ENCODE measurements around the gene ASCL4.

ASCL4 gene

DNA sequence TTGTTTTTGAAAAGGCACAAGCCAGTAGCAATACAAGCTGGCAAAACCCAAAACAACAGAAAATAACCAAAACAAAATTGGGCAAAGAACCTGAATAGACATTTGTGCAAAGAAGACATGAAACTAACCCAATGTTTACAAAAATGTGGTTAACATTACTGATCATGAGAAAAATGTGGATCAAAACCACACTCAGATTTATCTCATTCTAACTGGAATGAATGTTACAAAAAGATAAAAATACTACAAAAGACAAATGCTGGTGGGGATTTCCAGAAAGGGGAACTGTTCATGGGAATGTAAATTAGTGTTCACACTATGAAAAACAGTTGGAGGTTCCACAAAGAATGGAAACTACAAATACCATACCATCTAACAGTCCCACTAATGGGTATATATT is 26.6 kb downstream of the ASCL4 start:
- H3K9me3 ChIP-seq (ENCODE audit: control extremely low read depth in 1 of 5, control insufficient read depth in 4 of 5, insufficient read depth in 2 of 5, low read depth in 1 of 5, low read length in 4 of 5): peaks cover 0 to 2% (median 0%) of the 10 kb centered on the region in 5 experiments
- POLR2A ChIA-PET: no interaction called here
- H3K4me1 ChIP-seq (ENCODE audit: control extremely low read depth in 1 of 4, control insufficient read depth in 4 of 4, insufficient read depth in 4 of 4, low read length in 3 of 4): no peaks in the 10 kb centered on the region
- no peak overlapping the region for H3K4me3 ChIP-seq (ENCODE audit: control insufficient read depth in 1 of 7, extremely low read depth in 1 of 7, insufficient read depth in 4 of 7, low read depth in 2 of 7, low read length in 6 of 7)
- no peaks in the 10 kb centered on the region for H3K36me3 ChIP-seq (ENCODE audit: control insufficient read depth in 4 of 4, insufficient read depth in 4 of 4, low read length in 3 of 4)
- CTCF ChIA-PET: no interaction called here
- H3K27ac ChIP-seq (ENCODE audit: insufficient read depth in 1 of 2, low read depth in 1 of 2, low read length in 2 of 2, poor library complexity in 1 of 2, severe bottlenecking in 2 of 2): no peak overlapping the region
- peak; percentile 26 to 65 (median 55) for DNase-seq
- peaks cover 0 to 2% (median 0%) of the 10 kb centered on the region in 5 experiments for H3K27me3 ChIP-seq (replicated peaks in 2 of 5; ENCODE audit: control insufficient read depth in 4 of 5, insufficient read depth in 5 of 5, low read length in 4 of 5)

DNA sequence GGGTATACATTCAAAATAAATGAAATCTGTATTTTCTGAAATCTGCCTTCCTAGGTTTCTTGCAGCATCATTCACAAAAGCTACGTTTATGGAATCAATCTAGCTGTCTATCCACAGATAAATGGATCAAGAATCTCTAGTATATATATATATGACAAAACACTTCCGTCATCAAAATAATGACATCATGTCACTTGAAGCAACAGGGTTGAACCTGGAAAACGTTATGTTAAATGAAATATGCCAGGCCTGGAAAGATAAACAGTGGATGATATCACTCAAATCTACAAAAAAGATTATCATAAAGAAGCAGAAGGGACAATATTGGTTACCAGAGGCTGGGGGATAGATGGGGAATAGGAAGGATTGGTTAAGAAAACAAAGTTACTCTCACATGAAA is 28.6 kb downstream of the ASCL4 start:
- H3K27ac ChIP-seq (ENCODE audit: insufficient read depth in 1 of 2, low read depth in 1 of 2, low read length in 2 of 2, poor library complexity in 1 of 2, severe bottlenecking in 2 of 2): no peak overlapping the region
- no peak overlapping the region for H3K4me3 ChIP-seq (ENCODE audit: control insufficient read depth in 1 of 7, extremely low read depth in 1 of 7, insufficient read depth in 4 of 7, low read depth in 2 of 7, low read length in 6 of 7)
- no CpG with 5 or more reads among the region's 3 CpGs for WGBS (ENCODE audit: insufficient coverage)
- no peaks in the 10 kb centered on the region for H3K36me3 ChIP-seq (ENCODE audit: control insufficient read depth in 4 of 4, insufficient read depth in 4 of 4, low read length in 3 of 4)
- H3K27me3 ChIP-seq (replicated peaks in 2 of 5; ENCODE audit: control insufficient read depth in 4 of 5, insufficient read depth in 5 of 5, low read length in 4 of 5): no peaks in the 10 kb centered on the region
- no peak for DNase-seq
- CTCF ChIA-PET: interaction anchor here (1.0 kb wide), 1 partner anchor 9 kb away, joined by 3 read pairs; no protein-coding TSS in a partner anchor
- no peaks in the 10 kb centered on the region for H3K4me1 ChIP-seq (ENCODE audit: control extremely low read depth in 1 of 4, control insufficient read depth in 4 of 4, insufficient read depth in 4 of 4, low read length in 3 of 4)
- no peaks in the 10 kb centered on the region for H3K9me3 ChIP-seq (ENCODE audit: control extremely low read depth in 1 of 5, control insufficient read depth in 4 of 5, insufficient read depth in 2 of 5, low read depth in 1 of 5, low read length in 4 of 5)
- POLR2A ChIA-PET: no interaction called here

DNA sequence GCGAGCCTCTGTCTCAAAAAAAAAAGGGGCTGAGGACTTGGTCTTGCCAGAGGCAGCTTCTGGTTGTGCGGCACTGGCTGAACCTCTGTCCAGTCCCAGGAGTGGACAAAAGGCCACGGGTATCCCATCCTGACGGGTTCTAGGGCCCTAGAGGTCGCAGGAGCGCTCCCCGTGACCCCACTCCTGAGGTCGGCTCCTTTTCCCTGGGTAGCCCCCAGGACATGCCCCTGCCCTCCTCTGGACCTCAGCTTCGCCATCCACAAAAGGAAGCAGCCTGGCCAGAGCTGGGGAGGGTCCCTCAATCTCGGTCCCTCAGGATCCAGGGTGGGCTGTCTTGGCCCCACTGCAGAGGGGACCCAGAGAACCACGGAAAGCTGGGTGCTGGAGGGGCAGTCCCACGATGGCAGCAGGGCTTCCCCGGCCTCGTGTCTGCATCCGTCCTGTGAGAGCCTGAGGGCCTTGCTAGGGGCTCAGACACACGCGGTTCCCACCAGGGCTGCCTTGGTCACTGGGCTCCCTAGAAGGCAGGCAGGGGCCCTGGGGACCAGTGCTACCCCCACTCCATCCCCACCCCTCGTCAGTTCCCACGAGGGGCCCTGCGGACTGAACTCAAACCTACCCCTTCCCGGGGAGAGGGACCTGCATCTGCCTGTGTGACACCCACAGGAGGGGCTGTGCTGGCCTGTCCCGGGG is 31.1 kb downstream of the ASCL4 start:
- 97% methylated on average over 17 of the region's 22 CpGs for WGBS (ENCODE audit: insufficient coverage)
- ChIA-PET POLR2A (no interaction called here), CTCF (no interaction called here)
- H3K4me3 ChIP-seq (ENCODE audit: control insufficient read depth in 1 of 7, extremely low read depth in 1 of 7, insufficient read depth in 4 of 7, low read depth in 2 of 7, low read length in 6 of 7): no peak overlapping the region
- H3K27ac ChIP-seq (ENCODE audit: insufficient read depth in 1 of 2, low read depth in 1 of 2, low read length in 2 of 2, poor library complexity in 1 of 2, severe bottlenecking in 2 of 2): no peak overlapping the region
- no peaks in the 10 kb centered on the region for H3K9me3 ChIP-seq (ENCODE audit: control extremely low read depth in 1 of 5, control insufficient read depth in 4 of 5, insufficient read depth in 2 of 5, low read depth in 1 of 5, low read length in 4 of 5)
- no peaks in the 10 kb centered on the region for H3K4me1 ChIP-seq (ENCODE audit: control extremely low read depth in 1 of 4, control insufficient read depth in 4 of 4, insufficient read depth in 4 of 4, low read length in 3 of 4)
- no peak for DNase-seq
- no peaks in the 10 kb centered on the region for H3K36me3 ChIP-seq (ENCODE audit: control insufficient read depth in 4 of 4, insufficient read depth in 4 of 4, low read length in 3 of 4)
- H3K27me3 ChIP-seq (replicated peaks in 2 of 5; ENCODE audit: control insufficient read depth in 4 of 5, insufficient read depth in 5 of 5, low read length in 4 of 5): no peaks in the 10 kb centered on the region

DNA sequence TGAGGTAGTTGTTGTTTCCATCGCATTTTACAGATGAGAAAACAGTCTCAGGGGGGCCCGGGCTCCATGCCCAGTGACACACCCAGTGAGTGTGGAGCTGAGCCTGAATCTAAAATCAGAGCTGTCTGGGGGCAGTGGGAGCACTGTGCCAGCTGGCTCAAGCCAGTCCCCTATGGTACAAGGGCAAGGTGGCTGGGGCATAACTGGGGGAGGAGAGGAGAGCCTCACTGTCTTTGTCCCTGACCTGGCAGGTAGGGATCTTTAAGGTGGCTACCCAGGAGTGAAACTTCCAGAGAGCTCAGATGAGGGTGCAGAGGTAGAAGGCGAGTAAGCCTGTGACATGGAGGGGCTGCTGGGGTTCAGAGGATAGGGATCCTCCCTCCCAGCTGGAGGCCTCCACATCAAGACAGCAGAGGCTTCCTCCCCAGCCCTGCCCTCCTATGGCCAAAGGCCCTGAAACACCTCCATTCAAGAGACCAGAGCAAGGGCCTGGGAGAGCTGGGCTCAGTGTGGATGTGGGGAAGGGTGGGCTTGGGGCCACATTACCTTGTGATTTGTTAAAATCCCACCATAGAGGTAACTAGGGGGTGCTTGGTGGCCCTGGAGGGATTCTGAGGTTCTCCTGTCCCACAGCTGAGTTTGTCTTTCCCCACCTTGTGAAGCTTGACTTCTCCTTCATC is 33.1 kb downstream of the ASCL4 start:
- no peaks in the 10 kb centered on the region for H3K4me1 ChIP-seq (ENCODE audit: control extremely low read depth in 1 of 4, control insufficient read depth in 4 of 4, insufficient read depth in 4 of 4, low read length in 3 of 4)
- no peaks in the 10 kb centered on the region for H3K9me3 ChIP-seq (ENCODE audit: control extremely low read depth in 1 of 5, control insufficient read depth in 4 of 5, insufficient read depth in 2 of 5, low read depth in 1 of 5, low read length in 4 of 5)
- 51% methylated on average over 3 of the region's 3 CpGs for WGBS (ENCODE audit: insufficient coverage)
- H3K27me3 ChIP-seq (replicated peaks in 2 of 5; ENCODE audit: control insufficient read depth in 4 of 5, insufficient read depth in 5 of 5, low read length in 4 of 5): peaks cover 0 to 2% (median 0%) of the 10 kb centered on the region in 5 experiments
- no peak overlapping the region for H3K4me3 ChIP-seq (ENCODE audit: control insufficient read depth in 1 of 7, extremely low read depth in 1 of 7, insufficient read depth in 4 of 7, low read depth in 2 of 7, low read length in 6 of 7)
- H3K36me3 ChIP-seq (ENCODE audit: control insufficient read depth in 4 of 4, insufficient read depth in 4 of 4, low read length in 3 of 4): no peaks in the 10 kb centered on the region
- DNase-seq: no peak
- POLR2A ChIA-PET: no interaction called here
- CTCF ChIA-PET: no interaction called here
- H3K27ac ChIP-seq (ENCODE audit: insufficient read depth in 1 of 2, low read depth in 1 of 2, low read length in 2 of 2, poor library complexity in 1 of 2, severe bottlenecking in 2 of 2): no peak overlapping the region

DNA sequence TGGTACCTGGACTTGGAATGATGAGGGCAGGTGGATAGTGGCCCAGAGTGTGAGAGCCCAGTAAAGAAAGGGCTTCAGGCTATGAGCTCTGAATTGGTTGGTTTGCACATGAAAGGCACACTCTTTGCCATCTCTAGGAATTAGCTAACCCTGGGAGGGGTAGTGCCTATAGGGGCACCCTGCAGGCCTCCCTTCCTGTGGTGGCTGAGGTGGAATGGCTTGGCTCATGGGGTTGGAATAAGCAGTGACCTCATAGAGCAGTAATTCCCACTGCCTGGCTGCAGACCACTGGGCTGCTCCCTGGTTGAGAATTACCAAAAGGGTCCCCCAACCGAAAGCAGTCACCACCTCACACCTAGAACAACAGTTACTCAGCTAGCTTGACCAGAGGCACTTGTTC is 42.7 kb downstream of the ASCL4 start:
- Histone ChIP-seq H3K27me3 (replicated peaks in 2 of 5; ENCODE audit: control insufficient read depth in 4 of 5, insufficient read depth in 5 of 5, low read length in 4 of 5) (peaks cover 0 to 3% (median 0%) of the 10 kb centered on the region in 5 experiments), H3K4me1 (ENCODE audit: control extremely low read depth in 1 of 4, control insufficient read depth in 4 of 4, insufficient read depth in 4 of 4, low read length in 3 of 4) (no peaks in the 10 kb centered on the region), H3K27ac (ENCODE audit: insufficient read depth in 1 of 2, low read depth in 1 of 2, low read length in 2 of 2, poor library complexity in 1 of 2, severe bottlenecking in 2 of 2) (no peak overlapping the region), H3K4me3 (ENCODE audit: control insufficient read depth in 1 of 7, extremely low read depth in 1 of 7, insufficient read depth in 4 of 7, low read depth in 2 of 7, low read length in 6 of 7) (peak overlapping the region in 1 of 7 experiments; percentile 12), H3K9me3 (ENCODE audit: control extremely low read depth in 1 of 5, control insufficient read depth in 4 of 5, insufficient read depth in 2 of 5, low read depth in 1 of 5, low read length in 4 of 5) (peaks cover 0 to 29% (median 14%) of the 10 kb centered on the region in 5 experiments), H3K36me3 (ENCODE audit: control insufficient read depth in 4 of 4, insufficient read depth in 4 of 4, low read length in 3 of 4) (no peaks in the 10 kb centered on the region)
- ChIA-PET CTCF (no interaction called here), POLR2A (no interaction called here)
- no peak for DNase-seq
- WGBS (ENCODE audit: insufficient coverage): 100% methylated on average over 1 of the region's 1 CpG

DNA sequence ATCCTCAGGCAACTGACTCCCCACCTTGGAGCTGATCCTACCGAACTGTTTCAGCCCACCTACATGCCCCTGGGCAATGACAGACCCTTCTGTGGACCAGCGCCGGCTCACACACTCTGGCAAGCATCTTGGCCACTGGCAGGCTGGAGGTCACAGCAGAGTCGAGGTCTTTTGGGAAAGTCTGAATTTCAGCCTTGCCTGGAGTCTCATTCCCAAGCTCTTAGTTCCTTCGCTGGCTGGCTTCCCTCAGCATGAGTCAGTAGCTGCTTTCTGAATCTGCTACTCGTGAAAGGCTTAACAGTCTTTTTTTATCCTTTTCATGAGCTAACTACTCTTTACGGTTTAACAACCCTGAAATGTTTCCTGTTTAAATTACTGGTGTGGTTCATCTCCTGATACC is 44.5 kb downstream of the ASCL4 start:
- peaks cover 0 to 2% (median 0%) of the 10 kb centered on the region in 5 experiments for H3K27me3 ChIP-seq (replicated peaks in 2 of 5; ENCODE audit: control insufficient read depth in 4 of 5, insufficient read depth in 5 of 5, low read length in 4 of 5)
- ChIA-PET CTCF (interaction anchor here (1.6 kb wide), 1 partner anchor 66 kb away, joined by 4 read pairs; no protein-coding TSS in a partner anchor), POLR2A (no interaction called here)
- H3K9me3 ChIP-seq (ENCODE audit: control extremely low read depth in 1 of 5, control insufficient read depth in 4 of 5, insufficient read depth in 2 of 5, low read depth in 1 of 5, low read length in 4 of 5): peaks cover 0 to 33% (median 14%) of the 10 kb centered on the region in 5 experiments
- H3K4me1 ChIP-seq (ENCODE audit: control extremely low read depth in 1 of 4, control insufficient read depth in 4 of 4, insufficient read depth in 4 of 4, low read length in 3 of 4): no peaks in the 10 kb centered on the region
- DNase-seq: no peak
- no peaks in the 10 kb centered on the region for H3K36me3 ChIP-seq (ENCODE audit: control insufficient read depth in 4 of 4, insufficient read depth in 4 of 4, low read length in 3 of 4)
- 92% methylated on average over 6 of the region's 7 CpGs for WGBS (ENCODE audit: insufficient coverage)
- no peak overlapping the region for H3K4me3 ChIP-seq (ENCODE audit: control insufficient read depth in 1 of 7, extremely low read depth in 1 of 7, insufficient read depth in 4 of 7, low read depth in 2 of 7, low read length in 6 of 7)
- H3K27ac ChIP-seq (ENCODE audit: insufficient read depth in 1 of 2, low read depth in 1 of 2, low read length in 2 of 2, poor library complexity in 1 of 2, severe bottlenecking in 2 of 2): no peak overlapping the region

DNA sequence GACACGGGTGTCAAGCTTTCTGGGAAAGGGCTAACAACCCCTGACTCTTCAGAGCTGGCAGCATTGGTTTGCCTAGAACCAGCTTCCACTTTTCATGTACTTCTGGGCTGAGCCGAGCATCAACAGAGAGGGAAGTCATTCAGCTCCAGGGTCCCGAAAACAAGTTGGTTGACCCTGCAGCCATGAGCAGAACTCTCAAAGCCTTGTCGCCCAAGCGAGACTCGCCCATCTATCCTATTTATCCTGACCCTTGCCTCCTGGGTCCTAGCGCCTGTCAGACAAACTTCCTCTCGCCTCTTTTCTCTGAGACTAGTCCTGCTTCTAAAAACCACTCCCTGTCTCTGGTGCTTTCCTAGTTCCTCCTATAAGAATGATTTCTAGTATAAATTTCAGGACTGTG is 47.9 kb downstream of the ASCL4 start:
- WGBS (ENCODE audit: insufficient coverage): 31% methylated on average over 8 of the region's 8 CpGs
- no peak for DNase-seq
- H3K27ac ChIP-seq (ENCODE audit: insufficient read depth in 1 of 2, low read depth in 1 of 2, low read length in 2 of 2, poor library complexity in 1 of 2, severe bottlenecking in 2 of 2): no peak overlapping the region

More for the DNA sequence above, 47.9 kb downstream of the ASCL4 start:
- ChIA-PET POLR2A (no interaction called here), CTCF (no interaction called here)
- peaks cover 0 to 40% (median 28%) of the 10 kb centered on the region in 5 experiments for H3K9me3 ChIP-seq (ENCODE audit: control extremely low read depth in 1 of 5, control insufficient read depth in 4 of 5, insufficient read depth in 2 of 5, low read depth in 1 of 5, low read length in 4 of 5)
- H3K4me1 ChIP-seq (ENCODE audit: control extremely low read depth in 1 of 4, control insufficient read depth in 4 of 4, insufficient read depth in 4 of 4, low read length in 3 of 4): no peaks in the 10 kb centered on the region
- peaks cover 0 to 2% (median 0%) of the 10 kb centered on the region in 5 experiments for H3K27me3 ChIP-seq (replicated peaks in 2 of 5; ENCODE audit: control insufficient read depth in 4 of 5, insufficient read depth in 5 of 5, low read length in 4 of 5)
- no peak overlapping the region for H3K4me3 ChIP-seq (ENCODE audit: control insufficient read depth in 1 of 7, extremely low read depth in 1 of 7, insufficient read depth in 4 of 7, low read depth in 2 of 7, low read length in 6 of 7)
- H3K36me3 ChIP-seq (ENCODE audit: control insufficient read depth in 4 of 4, insufficient read depth in 4 of 4, low read length in 3 of 4): no peaks in the 10 kb centered on the region
